ENCODE measurements around the gene IP6K3. TPM values are rescaled to one million over a fixed set of nuclear protein-coding genes. Genes with fewer than 3 reads are reported as not detected.

The IP6K3 gene
- total RNA-seq, 4 donors from 2014 or later: 0.34 to 2.3 (median 1.1) TPM; not detected in 1

DNA sequence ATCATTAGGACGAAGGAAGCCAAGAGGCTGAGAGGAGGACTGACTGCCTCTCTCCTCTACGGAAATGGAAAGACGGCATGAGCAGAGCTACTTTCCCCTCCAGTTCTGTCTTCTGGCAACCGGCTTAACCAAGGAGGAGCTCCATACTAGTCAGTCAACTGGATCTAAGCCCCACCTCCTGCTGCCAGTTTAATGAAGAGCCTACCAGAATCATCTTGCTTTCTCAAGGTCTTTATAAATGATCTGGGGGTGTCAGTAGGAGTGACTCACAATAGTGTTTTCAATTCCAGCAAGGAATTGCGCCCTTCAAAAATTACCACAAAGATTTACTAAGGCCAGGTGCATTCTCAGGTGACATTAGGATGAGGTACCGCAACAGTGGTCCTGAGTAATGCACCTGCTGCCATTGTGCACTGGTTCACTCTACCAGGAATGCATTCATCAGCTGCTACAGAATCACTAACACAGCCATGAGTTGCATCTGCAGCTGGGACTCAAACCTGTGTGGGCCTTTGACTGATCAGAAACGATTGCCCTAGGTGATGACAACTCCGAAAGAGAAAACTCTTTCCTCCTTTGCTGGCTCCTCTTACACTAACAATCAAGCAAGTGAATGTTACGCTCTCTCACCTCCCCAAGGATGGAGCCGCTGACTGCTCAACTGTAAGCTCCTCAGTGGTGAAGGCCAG, 38.0 kb downstream of the IP6K3 start:
- TF ChIP-seq, protein P1, sequence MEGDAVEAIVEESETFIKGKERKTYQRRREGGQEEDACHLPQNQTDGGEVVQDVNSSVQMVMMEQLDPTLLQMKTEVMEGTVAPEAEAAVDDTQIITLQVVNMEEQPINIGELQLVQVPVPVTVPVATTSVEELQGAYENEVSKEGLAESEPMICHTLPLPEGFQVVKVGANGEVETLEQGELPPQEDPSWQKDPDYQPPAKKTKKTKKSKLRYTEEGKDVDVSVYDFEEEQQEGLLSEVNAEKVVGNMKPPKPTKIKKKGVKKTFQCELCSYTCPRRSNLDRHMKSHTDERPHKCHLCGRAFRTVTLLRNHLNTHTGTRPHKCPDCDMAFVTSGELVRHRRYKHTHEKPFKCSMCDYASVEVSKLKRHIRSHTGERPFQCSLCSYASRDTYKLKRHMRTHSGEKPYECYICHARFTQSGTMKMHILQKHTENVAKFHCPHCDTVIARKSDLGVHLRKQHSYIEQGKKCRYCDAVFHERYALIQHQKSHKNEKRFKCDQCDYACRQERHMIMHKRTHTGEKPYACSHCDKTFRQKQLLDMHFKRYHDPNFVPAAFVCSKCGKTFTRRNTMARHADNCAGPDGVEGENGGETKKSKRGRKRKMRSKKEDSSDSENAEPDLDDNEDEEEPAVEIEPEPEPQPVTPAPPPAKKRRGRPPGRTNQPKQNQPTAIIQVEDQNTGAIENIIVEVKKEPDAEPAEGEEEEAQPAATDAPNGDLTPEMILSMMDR (IDR thresholded peaks at IDR 0.05; ENCODE audit: low read depth): no peak

DNA sequence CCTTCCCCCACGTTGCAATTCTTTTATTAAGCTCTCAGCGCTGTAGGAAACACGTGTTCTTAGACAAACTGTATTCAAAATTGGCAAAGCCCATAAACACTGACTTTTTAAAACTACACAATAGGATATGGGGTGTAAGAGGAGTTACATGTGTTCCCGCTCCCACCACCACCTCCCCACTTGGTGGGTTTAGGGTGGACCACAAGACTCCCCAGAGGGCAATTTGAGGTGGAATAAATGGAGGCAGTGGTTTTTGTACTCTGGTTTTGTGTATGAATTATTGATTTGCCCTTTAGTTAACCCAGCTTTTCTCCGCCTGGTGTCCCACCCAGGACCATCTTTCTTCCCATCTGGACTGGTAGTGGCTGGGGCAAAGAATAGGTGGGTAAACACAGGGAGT, 38.9 kb downstream of the IP6K3 start:
- TF ChIP-seq, protein P1 (IDR thresholded peaks at IDR 0.05; ENCODE audit: low read depth): no peak

DNA sequence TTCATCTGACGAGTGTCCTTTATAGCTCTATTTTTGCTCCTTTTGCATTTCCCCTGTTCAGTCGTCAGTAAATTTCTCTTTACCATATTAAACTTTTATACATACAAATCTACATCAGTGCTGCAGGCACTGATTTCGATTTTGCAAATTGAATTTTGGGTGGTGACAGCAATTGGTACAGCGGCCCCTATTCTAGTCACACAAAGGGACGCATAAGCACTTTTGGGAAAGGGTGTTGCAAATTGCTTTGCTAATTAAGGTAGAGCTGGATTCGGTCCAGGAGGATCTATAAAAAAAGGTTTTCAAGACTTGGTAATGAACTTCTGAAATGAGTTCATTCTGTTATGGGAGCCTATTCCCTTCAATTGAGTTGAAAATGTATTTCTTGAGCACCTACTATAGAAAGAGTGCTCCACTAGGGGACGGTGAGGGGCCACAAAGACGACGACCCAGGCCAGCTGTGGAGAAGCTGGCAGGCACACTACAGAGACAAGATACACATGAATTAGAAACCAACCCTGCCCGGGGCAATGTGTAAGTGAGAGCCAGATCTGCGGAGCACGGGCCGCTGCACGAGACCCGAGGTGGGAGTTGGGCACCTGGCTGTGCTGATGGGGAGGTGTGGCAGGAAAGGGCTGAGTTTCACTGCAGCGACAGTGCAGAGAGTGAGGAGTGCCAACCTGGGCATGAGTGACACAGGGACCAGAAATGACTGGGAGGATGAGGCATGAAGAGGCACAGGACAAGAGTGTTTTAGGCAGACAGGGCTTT, 40.6 kb downstream of the IP6K3 start:
- TF ChIP-seq, protein P1 (IDR thresholded peaks at IDR 0.05; ENCODE audit: low read depth): no peak

DNA sequence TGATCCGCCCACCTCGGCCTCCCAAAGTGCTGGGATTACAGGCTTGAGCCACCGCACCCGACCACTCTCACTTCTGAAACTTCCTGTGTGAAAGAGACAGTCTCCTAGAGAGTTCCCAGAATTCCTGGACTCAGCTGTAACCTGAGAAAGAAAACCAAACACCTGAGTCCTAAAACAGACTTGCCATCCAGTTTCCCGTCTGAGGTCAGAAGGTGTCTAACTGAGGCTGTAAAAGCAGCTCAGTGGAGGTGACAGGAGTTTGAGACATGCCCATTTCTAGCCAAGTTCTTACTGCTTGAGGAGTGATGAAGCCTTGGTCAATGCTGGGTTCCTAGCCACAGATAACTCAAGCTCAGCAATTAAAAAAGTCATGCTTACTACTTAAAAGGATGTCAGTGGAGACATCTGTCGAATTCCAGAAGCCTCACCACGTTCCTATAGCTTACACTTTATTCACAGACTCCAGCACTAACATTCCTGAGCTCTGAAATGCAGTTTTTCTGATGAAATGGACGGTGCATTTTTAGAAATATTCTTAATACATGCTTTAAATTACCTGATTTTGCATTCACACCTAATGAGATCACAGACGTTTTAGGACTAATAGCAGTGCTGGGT, 41.3 kb downstream of the IP6K3 start:
- TF ChIP-seq, protein P1 (IDR thresholded peaks at IDR 0.05; ENCODE audit: low read depth): no peak

DNA sequence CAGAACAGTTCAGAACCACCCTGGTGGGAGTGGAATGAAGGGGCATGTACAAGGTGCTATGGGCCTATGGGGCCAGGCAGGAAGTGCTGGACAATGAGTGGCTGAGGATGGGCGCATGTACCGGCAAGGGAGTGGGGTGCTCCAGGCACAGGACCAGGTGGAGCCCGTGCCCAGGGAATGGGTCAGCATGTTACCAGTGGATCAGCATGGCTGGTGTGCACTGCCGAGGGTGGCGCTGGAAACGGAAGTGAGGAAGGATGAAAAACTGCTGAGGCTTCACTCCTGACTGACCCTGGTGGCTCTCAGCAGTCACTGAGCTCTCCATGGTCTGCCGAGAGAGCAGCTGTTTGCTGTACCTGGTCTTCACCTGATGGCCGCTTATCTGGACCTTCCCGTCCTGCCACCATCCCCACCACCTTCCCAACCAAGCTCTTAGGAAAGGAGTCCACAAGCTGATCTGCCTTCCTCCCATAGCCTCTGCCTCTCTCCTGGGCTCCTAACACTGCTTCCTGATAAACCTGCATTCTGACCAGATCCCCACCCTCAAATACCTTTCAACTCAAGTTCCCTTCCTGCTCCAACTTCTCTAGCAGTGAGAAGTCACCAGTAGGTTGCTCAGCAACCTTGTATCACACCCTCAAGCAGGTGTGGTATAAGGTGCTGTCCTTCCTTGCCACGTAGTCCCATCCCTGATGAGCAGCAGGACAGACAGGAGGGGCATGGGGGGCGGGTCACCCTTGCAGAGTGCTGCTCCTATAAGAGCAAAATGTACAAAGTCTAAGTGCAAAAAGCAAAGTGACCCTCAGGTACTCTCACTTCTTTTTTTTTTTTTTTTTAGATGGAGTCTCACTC, 42.3 kb downstream of the IP6K3 start:
- TF ChIP-seq, protein P1 (IDR thresholded peaks at IDR 0.05; ENCODE audit: low read depth): no peak

DNA sequence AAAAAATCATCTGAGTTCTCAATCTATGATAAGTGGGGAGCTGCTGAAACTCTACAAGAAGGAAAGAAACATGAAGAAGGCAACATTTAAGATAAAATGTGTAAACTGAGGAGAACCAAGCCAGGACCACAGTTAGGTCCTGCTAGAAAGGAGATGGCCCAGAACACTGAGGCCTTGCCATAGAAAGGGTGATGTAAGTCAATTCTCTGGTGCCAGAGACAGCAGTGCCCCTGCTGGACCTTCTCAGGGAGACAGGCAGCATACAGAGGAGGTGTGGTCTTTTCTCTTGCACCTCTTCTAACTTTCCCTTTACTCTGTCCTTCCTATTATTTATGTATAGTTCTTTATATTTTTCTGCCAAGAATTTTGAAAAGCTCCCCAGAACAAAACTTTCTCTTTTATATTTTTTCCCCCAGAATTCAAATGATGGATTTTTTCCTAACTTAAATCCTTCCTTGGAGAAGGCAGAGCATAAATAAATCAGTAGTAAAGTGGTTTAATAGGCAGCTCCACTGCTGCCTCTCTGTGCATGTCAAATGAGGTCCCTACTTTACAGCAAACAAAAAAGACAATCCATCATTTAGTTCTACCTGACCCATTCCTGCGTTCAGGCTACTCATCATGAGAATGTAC, 44.2 kb downstream of the IP6K3 start:
- TF ChIP-seq, protein P1 (IDR thresholded peaks at IDR 0.05; ENCODE audit: low read depth): no peak
